Kidney (tissue), 14 donors: Measurements from ENCODE around the gene IFIT2. TPM values are rescaled to one million over a fixed set of nuclear protein-coding genes. Genes with fewer than 3 reads are reported as not detected.

Source experiments
- DNase-seq, 5 donors: peaks; one replicate each; pipeline ENCODE4 v3.0.0-alpha.2; 2013 to 2020
- FAIRE-seq: peaks from 2 replicates; lab custom pipeline; 2012; peaks lifted over from hg19 to GRCh38; lab: Jason Lieb, UNC
- H3K27ac ChIP-seq, 2 donors: one replicate each; pipeline ENCODE4 v1.7.0; 2013; ENCODE audit warnings: low read depth in 2 of 2, low read length in 2 of 2, inconsistent platforms in 1 of 2
- H3K27me3 ChIP-seq: one replicate; pipeline ENCODE4 v1.7.1; 2013; ENCODE audit warnings: low read length, inconsistent platforms; ENCODE audit not compliant: control insufficient read depth, insufficient read depth
- H3K36me3 ChIP-seq, 3 donors: one replicate each; pipeline versions ENCODE4 v1.7.0 to v1.7.1; 2013; ENCODE audit warnings: low read length in 3 of 3, control low read depth in 1 of 3, inconsistent platforms in 1 of 3; ENCODE audit not compliant: insufficient read depth in 3 of 3, control insufficient read depth in 2 of 3
- H3K4me1 ChIP-seq, 3 donors: one replicate each; pipeline versions ENCODE4 v1.7.0 to v1.7.1; 2013; ENCODE audit warnings: low read length in 3 of 3, inconsistent platforms in 1 of 3, low read depth in 1 of 3; ENCODE audit not compliant: control insufficient read depth in 2 of 3, insufficient read depth in 2 of 3
- H3K4me3 ChIP-seq, 3 donors: one replicate each; pipeline versions ENCODE4 v1.7.0 to v1.8.1; 2013; ENCODE audit warnings: low read length in 3 of 3, control low read depth in 1 of 3, inconsistent platforms in 1 of 3
- H3K9ac ChIP-seq, 3 donors: one replicate each; pipeline versions ENCODE4 v1.7.0 to v1.7.1; 2013; ENCODE audit warnings: low read length in 3 of 3, control low read depth in 1 of 3, inconsistent platforms in 1 of 3
- H3K9me3 ChIP-seq, 3 donors: one replicate each; pipeline versions ENCODE4 v1.7.0 to v1.7.1; 2013; ENCODE audit warnings: low read length in 3 of 3, control low read depth in 1 of 3, inconsistent platforms in 1 of 3; ENCODE audit not compliant: control insufficient read depth in 2 of 3, insufficient read depth in 1 of 3
- intact Hi-C: fragments of 100-400 bp; cut with DNase I; formaldehyde crosslinking; loops from one replicate; pipeline ENCODE4 v1.11.1; 2022
- polyA plus RNA-seq: library from polyadenylated mRNA; stranded (reverse); fragments of 350-450 nt; fragmentation: Illumina TruSeq; extraction: RNeasy Lipid Tissue Mini Kit (QIAGEN cat#74804); gene quantifications from one replicate; pipeline ENCODE4 v1.2.3, GENCODE V29; 2014; ENCODE audit warnings: low read depth, low replicate concordance; ENCODE audit not compliant: insufficient read depth
- total RNA-seq: library from RNA; stranded (reverse); fragmentation: NEBNext Ultra II Directional; extraction: Animal tissue kit (Norgen Biotek cat#: 25700); gene quantifications from one replicate; pipeline ENCODE4 v1.2.1, GENCODE V29; 2021
- TF ChIP-seq, protein P1 (sequence below): IDR thresholded peaks from 3 replicates; pipeline ENCODE4 v1.5.1; 2012; ENCODE audit warnings: mild to moderate bottlenecking, moderate library complexity, borderline replicate concordance; ENCODE audit not compliant: insufficient read depth; ENCODE audit errors: extremely low read depth
- donor health status: control.
- donor health status: control.
- donor health status: control.
- donor health status: control.
- donor health status: control.
- donor health status: DM: yes; HTN: yes; CAD: no.
- donor health status: Normal renal cell carcinoma (clear cell type).

The IFIT2 gene
- total and polyA plus RNA-seq, 2 donors from 2014 or later, result 6.9 to 12.2 TPM

DNA sequence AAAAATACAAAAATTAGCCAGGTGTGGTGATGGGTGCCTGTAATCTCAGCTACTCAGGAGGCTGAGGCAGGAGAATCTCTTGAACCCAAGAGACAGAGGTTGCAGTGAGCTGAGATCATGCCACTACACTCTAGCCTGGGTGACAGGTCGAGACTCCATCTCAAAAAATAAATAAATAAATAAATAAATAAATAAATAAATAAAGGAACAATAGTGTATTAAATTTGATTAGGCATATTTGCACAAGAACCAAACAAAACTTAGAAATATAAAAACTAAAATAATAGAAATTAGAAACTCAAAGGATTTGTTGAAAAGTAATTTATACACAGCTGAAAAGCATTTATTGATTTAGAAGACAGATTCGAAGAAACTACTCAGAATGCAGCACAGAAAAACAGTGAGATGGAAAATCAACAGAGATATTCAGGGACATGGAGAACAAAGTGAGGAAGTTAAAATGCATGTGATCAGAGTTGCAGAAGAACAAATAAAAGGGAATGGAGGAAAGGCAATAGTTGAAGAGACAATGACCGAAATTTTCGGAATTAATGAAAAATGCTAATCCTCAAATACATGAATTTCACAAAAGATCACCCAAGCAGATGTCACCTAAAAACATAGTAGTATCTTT lies 43.6 kb downstream of the IFIT2 start:
- DNase-seq, result no peak
- no peak overlapping the region for H3K9ac ChIP-seq
- no peaks in the 10 kb centered on the region for H3K27me3 ChIP-seq
- no peak overlapping the region for H3K4me3 ChIP-seq
- no peak overlapping the region for H3K27ac ChIP-seq
- no peaks in the 10 kb centered on the region for H3K9me3 ChIP-seq
- peaks cover 14 to 51% (median 29%) of the 10 kb centered on the region in 3 donors for H3K4me1 ChIP-seq
- FAIRE-seq, result no peak
- no peaks in the 10 kb centered on the region for H3K36me3 ChIP-seq
- intact Hi-C loops, result no loop called here
- TF ChIP-seq, protein P1, sequence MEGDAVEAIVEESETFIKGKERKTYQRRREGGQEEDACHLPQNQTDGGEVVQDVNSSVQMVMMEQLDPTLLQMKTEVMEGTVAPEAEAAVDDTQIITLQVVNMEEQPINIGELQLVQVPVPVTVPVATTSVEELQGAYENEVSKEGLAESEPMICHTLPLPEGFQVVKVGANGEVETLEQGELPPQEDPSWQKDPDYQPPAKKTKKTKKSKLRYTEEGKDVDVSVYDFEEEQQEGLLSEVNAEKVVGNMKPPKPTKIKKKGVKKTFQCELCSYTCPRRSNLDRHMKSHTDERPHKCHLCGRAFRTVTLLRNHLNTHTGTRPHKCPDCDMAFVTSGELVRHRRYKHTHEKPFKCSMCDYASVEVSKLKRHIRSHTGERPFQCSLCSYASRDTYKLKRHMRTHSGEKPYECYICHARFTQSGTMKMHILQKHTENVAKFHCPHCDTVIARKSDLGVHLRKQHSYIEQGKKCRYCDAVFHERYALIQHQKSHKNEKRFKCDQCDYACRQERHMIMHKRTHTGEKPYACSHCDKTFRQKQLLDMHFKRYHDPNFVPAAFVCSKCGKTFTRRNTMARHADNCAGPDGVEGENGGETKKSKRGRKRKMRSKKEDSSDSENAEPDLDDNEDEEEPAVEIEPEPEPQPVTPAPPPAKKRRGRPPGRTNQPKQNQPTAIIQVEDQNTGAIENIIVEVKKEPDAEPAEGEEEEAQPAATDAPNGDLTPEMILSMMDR, result no peak

DNA sequence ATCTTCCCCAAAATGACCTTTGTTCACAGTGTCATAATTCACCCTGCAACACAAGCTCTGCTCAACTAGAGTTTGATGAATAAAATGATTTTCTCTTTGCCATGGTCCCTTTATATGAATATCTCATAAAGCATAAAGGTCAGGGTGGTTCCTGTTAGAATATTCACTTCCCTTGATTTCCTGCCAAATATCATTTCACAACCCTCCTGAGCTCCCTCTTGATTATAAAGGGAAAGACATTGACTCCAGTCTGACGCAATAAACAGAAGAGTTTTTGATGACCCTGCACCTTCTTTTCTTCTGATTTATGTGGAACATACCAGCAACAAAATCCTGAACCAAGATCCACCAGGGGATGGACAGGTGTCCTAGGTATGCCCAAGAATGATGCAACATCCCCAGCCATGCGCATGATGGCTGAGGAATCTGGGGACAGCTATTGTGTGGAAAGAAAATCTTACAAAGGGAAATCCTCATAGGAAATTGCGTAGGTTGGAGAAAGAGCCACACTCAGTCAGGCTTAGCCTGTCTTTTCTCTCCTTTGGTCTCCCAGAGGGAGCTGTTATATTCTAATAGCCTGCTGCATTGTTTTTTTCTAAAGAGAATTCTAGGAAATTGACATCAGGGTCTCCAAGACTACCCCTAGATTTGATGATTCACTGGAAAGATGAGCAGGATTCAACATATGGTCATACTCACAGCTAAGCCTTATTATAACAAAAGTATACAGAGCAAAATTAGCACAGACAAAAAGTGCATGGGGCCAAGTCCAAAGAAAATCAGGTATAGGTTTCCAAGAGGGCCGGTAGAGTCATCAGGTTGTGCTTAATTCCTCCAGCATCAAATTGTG lies 44.8 kb downstream of the IFIT2 start:
- FAIRE-seq, result no peak
- no peaks in the 10 kb centered on the region for H3K27me3 ChIP-seq
- peaks cover 24 to 62% (median 30%) of the 10 kb centered on the region in 3 donors for H3K4me1 ChIP-seq
- H3K9me3 ChIP-seq, result no peaks in the 10 kb centered on the region
- H3K27ac ChIP-seq, result peak overlapping the region; percentile 95 to 97
- intact Hi-C loops, result no loop called here
- H3K9ac ChIP-seq, result no peak overlapping the region
- TF ChIP-seq, protein P1, result no peak
- no peak overlapping the region for H3K4me3 ChIP-seq
- no peaks in the 10 kb centered on the region for H3K36me3 ChIP-seq
- no peak for DNase-seq

DNA sequence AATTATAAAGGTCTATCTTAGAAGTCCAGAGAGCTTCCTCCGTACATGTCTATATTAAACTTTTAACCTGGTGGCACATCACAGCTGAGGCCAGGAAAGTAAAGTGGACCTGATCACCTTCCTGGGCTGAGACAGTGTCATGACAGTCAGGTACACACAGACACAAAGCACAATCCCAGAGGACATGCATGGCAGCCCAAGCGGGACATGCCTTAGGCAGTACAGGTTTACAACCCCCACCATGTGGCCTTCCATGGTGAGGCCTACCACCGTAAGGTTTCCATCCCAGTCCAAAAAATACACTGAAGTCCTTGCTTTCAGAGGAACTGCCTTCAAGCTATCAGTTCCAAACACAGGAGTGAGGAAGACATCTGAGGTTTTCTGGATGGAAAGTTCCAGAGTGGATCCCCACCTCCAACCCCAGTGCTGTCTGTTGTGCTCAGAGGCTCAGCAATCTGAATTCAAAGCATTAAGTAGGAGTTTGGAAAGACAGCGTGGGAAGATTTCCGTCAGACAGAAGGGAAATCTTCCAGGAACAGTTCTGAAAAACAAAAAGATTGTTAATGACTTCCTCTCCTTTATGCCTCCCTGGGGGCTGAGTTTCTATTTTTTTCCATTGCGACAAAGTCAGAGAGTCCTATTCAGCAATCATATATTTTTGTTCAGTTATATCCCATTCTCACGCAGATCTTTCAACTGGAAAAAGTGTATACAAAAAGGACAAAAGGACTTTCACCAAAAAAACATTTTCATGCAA lies 46.0 kb downstream of the IFIT2 start:
- Histone ChIP-seq H3K4me3 (no peak overlapping the region), H3K9ac (peak overlapping the region in 2 of 3 donors; percentile 27 to 49), H3K9me3 (no peaks in the 10 kb centered on the region), H3K27ac (peak overlapping the region; percentile 95 to 97), H3K27me3 (no peaks in the 10 kb centered on the region), H3K4me1 (peaks cover 29 to 67% (median 38%) of the 10 kb centered on the region in 3 donors), H3K36me3 (no peaks in the 10 kb centered on the region)
- DNase-seq (peak in 3 of 5 donors; percentile 41 to 71 (median 43)), FAIRE-seq (no peak)
- TF ChIP-seq, protein P1, result no peak
- intact Hi-C loops, result no loop called here
